NOMO-1 treated with DMSO at 0.1 percent for 48 hours (cell line): ENCODE data around the gene GTF2H2.
"Not testable (repeated sequence)": the region's sequence is repeated elsewhere in the genome, so short reads cannot be mapped to it uniquely, and the experiment has no call there.

Experiments used
- DNase-seq: peaks from one replicate; lab custom pipeline; 2025; ENCODE audit not compliant: unreplicated experiment; lab: John Stamatoyannopoulos, UW

Gene GTF2H2

GRCh38 chr5:71067262-71067928, at the start of gene GTF2H2:
Gene GTF2H2, minus strand, starts transcription at chr5:71067676. Its CDS starts 4,913 bp downstream, at chr5:71062763.
- DNase-seq, result not testable (repeated sequence)

- DNase-seq, result not testable (repeated sequence)
Observed at GRCh38 chr5:71109730-71110275, 42.3 kb upstream of the GTF2H2 start.

GRCh38 chr5:71099996-71100395, 32.5 kb upstream of the GTF2H2 start:
- not testable (repeated sequence) for DNase-seq

GRCh38 chr5:71097930-71098203, 30.4 kb upstream of the GTF2H2 start:
- DNase-seq, result not testable (repeated sequence)

GRCh38 chr5:71097173-71097929, 29.9 kb upstream of the GTF2H2 start:
- DNase-seq, result not testable (repeated sequence)

- not testable (repeated sequence) for DNase-seq
Observed at GRCh38 chr5:71089773-71090172, 22.3 kb upstream of the GTF2H2 start.

- not testable (repeated sequence) for DNase-seq
Observed at GRCh38 chr5:71088754-71089153, 21.3 kb upstream of the GTF2H2 start.

GRCh38 chr5:71086145-71086544, 18.7 kb upstream of the GTF2H2 start:
- not testable (repeated sequence) for DNase-seq

GRCh38 chr5:71084280-71085063, 17.0 kb upstream of the GTF2H2 start:
- not testable (repeated sequence) for DNase-seq

GRCh38 chr5:71082898-71083297, 15.4 kb upstream of the GTF2H2 start:
- DNase-seq, result not testable (repeated sequence)

GRCh38 chr5:71082340-71082739, 14.9 kb upstream of the GTF2H2 start:
- not testable (repeated sequence) for DNase-seq

- DNase-seq, result not testable (repeated sequence)
Observed at GRCh38 chr5:71061322-71061721, 6.2 kb downstream of the GTF2H2 start.

GRCh38 chr5:71059426-71059825, 8.1 kb downstream of the GTF2H2 start:
- not testable (repeated sequence) for DNase-seq

GRCh38 chr5:71044808-71045207, 22.7 kb downstream of the GTF2H2 start:
- DNase-seq, result not testable (repeated sequence)

GRCh38 chr5:71044128-71044527, 23.3 kb downstream of the GTF2H2 start:
- not testable (repeated sequence) for DNase-seq

- not testable (repeated sequence) for DNase-seq
Observed at GRCh38 chr5:71031046-71031776, 36.3 kb downstream of the GTF2H2 start.

GRCh38 chr5:71025289-71025953, 42.1 kb downstream of the GTF2H2 start, which contains the start of gene NAIP:
Gene NAIP, minus strand, starts transcription at chr5:71025339. Its CDS starts 12,424 bp downstream, at chr5:71012915.
- not testable (repeated sequence) for DNase-seq

GRCh38 chr5:71020643-71021042, 46.8 kb downstream of the GTF2H2 start:
- DNase-seq, result not testable (repeated sequence)

- not testable (repeated sequence) for DNase-seq
Observed at GRCh38 chr5:71018376-71019005, 49.0 kb downstream of the GTF2H2 start.
